ENCODE measurements around the gene GNL3. TPM values are rescaled to one million over a fixed set of nuclear protein-coding genes. Genes with fewer than 3 reads are reported as not detected.

Gene GNL3
- total and polyA plus RNA-seq, 2 of the 8 experiments (the other 6 are each of a cell fraction or from before 2014, with no cell fraction given) = 45.5 to 184 TPM

- ChIA-PET CTCF (ENCODE audit: partially characterized antibody) (interaction anchor here (0.8 kb wide), 1 partner anchor 109 kb away, joined by 3 read pairs; no protein-coding TSS in a partner anchor), POLR2A (ENCODE audit: partially characterized antibody) (interaction anchor here (2.9 to 18.8 kb wide), 3 partner anchors 11 to 21 kb away, joined by 9 to 347 read pairs (median 106); partner anchors contain the start of genes GNL3 and PBRM1)
- H3K14ac ChIP-seq (ENCODE audit: insufficient read length) = no peak overlapping the region
- no peaks in the 10 kb centered on the region for H3K27me3 ChIP-seq (replicated peaks in 1 of 4; ENCODE audit: control insufficient read depth in 3 of 4, extremely low read depth in 1 of 4, insufficient read depth in 3 of 4, low read length in 3 of 4)
- no peaks in the 10 kb centered on the region for H3K9me3 ChIP-seq (ENCODE audit: insufficient read depth in 2 of 2, low read depth in 1 of 2, low read length in 1 of 2)
- H3K36me3 ChIP-seq (ENCODE audit: control insufficient read depth in 2 of 4, insufficient read depth in 4 of 4, low read length in 3 of 4) = peaks cover 0 to 15% (median 1%) of the 10 kb centered on the region in 4 experiments; a peak in 3 of 8 replicates
- H2BK20ac ChIP-seq (ENCODE audit: low read length) = no peak overlapping the region
- H3K4me2 ChIP-seq (ENCODE audit: insufficient read depth in 1 of 2, low read depth in 2 of 2, low read length in 2 of 2) = no peak overlapping the region
- DNase-seq (ENCODE audit: low read depth in 1 of 2, low spot score in 2 of 2) = peak in 1 of 2 experiments; percentile 27
- no peak overlapping the region for H2BK15ac ChIP-seq (ENCODE audit: low read length)
- H3K79me2 ChIP-seq (ENCODE audit: control insufficient read depth in 1 of 2, insufficient read depth in 2 of 2, low read length in 2 of 2) = 0 out of 4 replicates have a peak, but pooled peaks cover 0 to 4% of the 10 kb centered on the region in 2 experiments
- H3K18ac ChIP-seq (ENCODE audit: extremely low read depth, low read length) = no peak overlapping the region
- H3K23me2 ChIP-seq (ENCODE audit: low read depth, low read length) = peaks cover 4% of the 10 kb centered on the region; the same call in 1 of the 2 replicates
- H3K4ac ChIP-seq (replicated peaks; ENCODE audit: insufficient read length, low read depth, low read length) = no peak overlapping the region
- H4K5ac ChIP-seq (ENCODE audit: insufficient read length, low read depth, low read length) = no peak overlapping the region
- no peak overlapping the region for H2BK120ac ChIP-seq (replicated peaks; ENCODE audit: low read depth, low read length)
- no peak overlapping the region for H2BK12ac ChIP-seq (ENCODE audit: low read depth, low read length)
- no peak overlapping the region for H4K8ac ChIP-seq (ENCODE audit: extremely low read depth, insufficient read depth, low read length)
- H3K4me1 ChIP-seq (replicated peaks in 1 of 4; ENCODE audit: control insufficient read depth in 3 of 4, insufficient read depth in 4 of 4, low read length in 3 of 4) = peaks cover 0 to 5% (median 2%) of the 10 kb centered on the region in 4 experiments; a peak in 4 of 7 replicates
- no peak overlapping the region for H2BK5ac ChIP-seq (ENCODE audit: low read depth, low read length)
- no peaks in the 10 kb centered on the region; the same call in none of the 2 replicates for H3K79me1 ChIP-seq (ENCODE audit: low read depth, low read length)
- no peak overlapping the region for H4K91ac ChIP-seq (replicated peaks; ENCODE audit: insufficient read length, low read length)
- no peak for FAIRE-seq
- WGBS, 2 experiments (ENCODE audit: extremely low coverage in 1 of 2, insufficient coverage in 1 of 2, insufficient read length in 1 of 2, insufficient replicate concordance in 2 of 2, low coverage in 1 of 2, low lambda C conversion rate in 2 of 2, missing lambda C conversion rate in 1 of 2) = 91% methylated on average over 17 of the region's 17 CpGs; no CpG with 5 or more reads in 1 of the 2 experiments
- H3K27ac ChIP-seq (ENCODE audit: low read depth, low read length) = no peak overlapping the region
- H3K56ac ChIP-seq (replicated peaks; ENCODE audit: insufficient read length, low read depth, low read length) = no peak overlapping the region
- H4K20me1 ChIP-seq (replicated peaks in 1 of 2; ENCODE audit: control insufficient read depth in 1 of 2, insufficient read depth in 2 of 2, low read length in 2 of 2) = peaks cover 0 to 4% of the 10 kb centered on the region in 2 experiments
- H3K4me3 ChIP-seq (ENCODE audit: extremely low read depth in 1 of 4, insufficient read depth in 2 of 4, low read depth in 3 of 4, low read length in 4 of 4) = no peak overlapping the region
- H3K23ac ChIP-seq (ENCODE audit: insufficient read length) = no peak overlapping the region
- H2AK5ac ChIP-seq (ENCODE audit: low read depth, low read length) = no peak overlapping the region
- H2AFZ ChIP-seq (ENCODE audit: low read length) = no peak overlapping the region
- no peak overlapping the region for H3K9ac ChIP-seq (replicated peaks in 1 of 4; ENCODE audit: extremely low read depth in 1 of 4, low read depth in 3 of 4, low read length in 3 of 4)
- TF ChIP-seq POU5F1 (IDR thresholded peaks at IDR 0.05; ENCODE audit: low read depth, low read length) (no peak), GABPA (IDR thresholded peaks at IDR 0.05; ENCODE audit: borderline replicate concordance, insufficient read depth, low read length) (no peak), TAF7 (optimal IDR thresholded peaks at IDR 0.05; ENCODE audit: borderline replicate concordance, low read depth, low read length) (no peak), TCF12 (IDR thresholded peaks at IDR 0.05; ENCODE audit: low read depth, low read length) (no peak), ATF3 (IDR thresholded peaks at IDR 0.05; ENCODE audit: insufficient read depth, low read depth, low read length) (no peak), RFX5 (IDR thresholded peaks at IDR 0.05; ENCODE audit: borderline replicate concordance, low read depth, low read length) (no peak), TAF1 (IDR thresholded peaks at IDR 0.05; ENCODE audit: low read depth, low read length) (no peak), KDM4A (IDR thresholded peaks at IDR 0.05; ENCODE audit: low read depth, low read length, severe bottlenecking) (no peak), POLR2A (IDR thresholded peaks at IDR 0.05; ENCODE audit: control extremely low read depth in 1 of 2, low read depth in 2 of 2, low read length in 2 of 2) (no peak), GTF2F1 (IDR thresholded peaks at IDR 0.05; ENCODE audit: borderline replicate concordance, low read depth, low read length) (no peak), BCL11A (IDR thresholded peaks at IDR 0.05; ENCODE audit: low read depth in 2 of 2, low read length in 2 of 2) (no peak)
Observed at GRCh38 chr3:52712291-52713212, 26.7 kb downstream of the GNL3 start.

Data from H1 (cell line).